IPS-18c (cell line): ENCODE results near the gene RNF212B.

Source experiments
- H3K4me3 ChIP-seq: 2 replicates; pipeline ENCODE4 v1.7.0; 2013; ENCODE audit warnings: low read depth, mild to moderate bottlenecking, low read length, moderate library complexity; ENCODE audit not compliant: insufficient read depth
- H3K9me3 ChIP-seq: one replicate; pipeline ENCODE4 v1.6.1; 2013; ENCODE audit warnings: mild to moderate bottlenecking, low read length, moderate library complexity; ENCODE audit not compliant: control insufficient read depth, insufficient read depth

The RNF212B gene

DNA sequence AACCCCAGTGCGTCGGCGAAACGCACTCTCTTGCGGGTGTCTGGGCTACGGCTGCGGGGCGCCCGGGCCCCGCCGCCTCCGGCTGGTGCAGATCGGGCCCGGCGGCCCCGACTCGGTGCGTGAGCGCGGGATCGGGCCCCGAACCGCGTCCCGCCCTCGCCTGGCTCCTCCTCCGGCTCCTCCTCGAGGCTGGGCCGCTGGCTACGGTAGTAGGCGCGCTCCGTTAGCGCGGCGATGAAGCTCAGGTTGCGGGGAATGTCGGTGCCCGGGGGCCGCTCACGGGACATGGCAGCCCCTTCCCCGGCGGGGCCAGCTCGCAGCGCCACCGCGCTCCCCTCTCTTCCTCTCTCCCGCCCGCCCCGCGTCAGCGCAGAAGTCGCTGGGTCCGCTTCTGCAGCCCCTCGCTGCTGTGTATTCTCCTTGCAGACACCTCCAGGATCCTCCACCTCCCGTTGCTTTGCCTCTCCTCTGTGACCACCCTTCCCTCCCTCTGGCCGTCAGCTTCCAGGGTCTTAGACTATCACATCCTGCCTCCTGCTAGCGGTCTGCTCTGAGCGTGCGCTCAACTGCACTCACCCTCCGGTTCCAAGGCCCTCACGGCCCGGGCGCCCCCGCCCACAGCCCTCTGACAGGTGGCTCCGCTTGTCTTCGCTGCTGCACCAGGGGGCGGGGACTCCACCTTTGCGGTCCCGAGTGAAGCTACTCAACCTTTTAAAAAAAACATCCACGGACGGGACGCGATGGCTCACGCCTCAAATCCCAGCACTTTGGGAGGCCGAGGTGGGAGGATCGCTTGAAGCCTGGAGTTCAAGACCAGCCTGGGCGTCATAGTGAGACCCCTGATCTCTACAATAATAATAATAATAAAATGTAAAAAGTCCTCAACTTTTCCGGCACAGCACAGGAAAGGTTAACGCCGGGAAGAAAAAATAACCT is 64.8 kb downstream of the RNF212B start, which contains the start of gene PPP1R3E:
TSS of gene PPP1R3E (minus strand) at position 570 of the 936 bp plus-strand sequence. CDS start at position 287, 283 bp downstream.
- peak within 1 kb of the TSS; percentile 77 for H3K4me3 ChIP-seq

GRCh38 chr14:23306412-23307145 is 68.8 kb downstream of the RNF212B start, which contains the start of gene BCL2L2:
BCL2L2 (plus strand) TSS chr14:23306833; CDS start chr14:23307768, 935 bp downstream.
- H3K9me3 ChIP-seq = no peaks in the 10 kb centered on the region
- peak within 1 kb of the TSS; percentile 90 for H3K4me3 ChIP-seq

More for the DNA sequence above, 64.8 kb downstream of the RNF212B start, which contains the start of gene PPP1R3E:
- peaks cover 1% of the 10 kb centered on the region for H3K9me3 ChIP-seq

DNA sequence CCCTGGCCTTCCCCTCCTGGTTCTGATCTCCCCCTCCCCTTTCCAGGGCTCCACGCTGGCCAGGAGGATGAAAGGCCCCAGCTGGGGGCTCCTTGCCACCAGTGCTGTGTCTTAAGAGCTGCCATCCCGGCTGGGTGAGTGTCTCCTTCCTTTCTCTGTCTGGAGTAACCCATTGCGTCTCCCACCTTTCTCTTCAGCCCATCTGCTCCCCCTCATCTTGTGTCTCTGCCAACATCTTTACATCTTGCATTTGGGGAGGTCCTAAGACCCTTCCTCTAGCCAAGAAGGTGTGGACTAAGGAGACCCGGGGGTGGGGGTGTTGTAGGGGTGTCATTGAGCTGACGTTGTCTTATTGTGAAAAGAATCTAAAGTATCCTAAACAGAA is 69.4 kb downstream of the RNF212B start:
- H3K4me3 ChIP-seq = peak overlapping the region; percentile 90
- H3K9me3 ChIP-seq = no peaks in the 10 kb centered on the region

- Histone ChIP-seq H3K9me3 (no peaks in the 10 kb centered on the region), H3K4me3 (peak overlapping the region; percentile 90)
These were observed 70.2 kb downstream of the RNF212B start for GRCh38 chr14:23307687-23308644.

- H3K4me3 ChIP-seq = no peak overlapping the region
- no peaks in the 10 kb centered on the region for H3K9me3 ChIP-seq
These were observed 71.1 kb downstream of the RNF212B start for GRCh38 chr14:23308721-23309445.

DNA sequence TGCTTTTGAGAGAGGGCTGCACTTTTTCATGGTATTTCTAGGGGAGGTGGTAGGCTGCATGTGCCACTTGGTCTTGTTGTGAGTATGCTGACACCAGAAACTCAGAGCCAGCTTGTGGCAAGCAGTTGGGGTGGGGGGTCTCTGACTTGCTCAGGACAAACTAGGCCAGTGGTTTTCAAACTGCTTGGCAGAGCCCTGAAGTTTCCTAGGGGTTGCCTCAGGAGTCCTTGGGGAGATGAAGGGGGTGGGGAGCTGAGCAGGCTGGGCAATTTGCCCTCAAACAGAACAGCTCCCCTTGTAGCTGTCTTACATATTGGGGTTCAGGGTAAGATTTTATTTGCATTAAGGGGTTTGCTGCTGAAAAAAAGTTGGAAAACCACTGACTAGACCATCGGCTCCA is 72.8 kb downstream of the RNF212B start:
- Histone ChIP-seq H3K4me3 (no peak overlapping the region), H3K9me3 (no peaks in the 10 kb centered on the region)

GRCh38 chr14:23316300-23316699 is 78.6 kb downstream of the RNF212B start:
- Histone ChIP-seq H3K9me3 (no peaks in the 10 kb centered on the region), H3K4me3 (no peak overlapping the region)

- H3K9me3 ChIP-seq = no peaks in the 10 kb centered on the region
- H3K4me3 ChIP-seq = peak overlapping the region; percentile 59
These were observed 82.2 kb downstream of the RNF212B start for GRCh38 chr14:23319746-23320583.

GRCh38 chr14:23320584-23321571 is 83.1 kb downstream of the RNF212B start, which contains the start of gene PABPN1:
PABPN1 (plus strand) TSS chr14:23321457; CDS start chr14:23321470, 13 bp downstream.
- peak within 1 kb of the TSS; percentile 94 for H3K4me3 ChIP-seq
- no peaks in the 10 kb centered on the region for H3K9me3 ChIP-seq

GRCh38 chr14:23321572-23322547 is 84.1 kb downstream of the RNF212B start:
- H3K9me3 ChIP-seq = no peaks in the 10 kb centered on the region

More at GRCh38 chr14:23321572-23322547, 84.1 kb downstream of the RNF212B start:
- H3K4me3 ChIP-seq = peak overlapping the region; percentile 94
